Neural progenitor cell (in vitro differentiated cells): ENCODE measurements around the gene HS3ST5. TPM values are rescaled to one million over a fixed set of nuclear protein-coding genes. Genes with fewer than 3 reads are reported as not detected.

ENCODE experiments used
- DNase-seq: peaks from one replicate; pipeline ENCODE4 v3.0.0-alpha.2; 2016; ENCODE audit warnings: low spot score
- H2AFZ ChIP-seq: fragments of 200-600 bp; sonication (generic); replicated peaks from 2 replicates; pipeline ENCODE4 v1.6.1; 2016; ENCODE audit warnings: antibody characterized with exemption
- H3F3A ChIP-seq: fragments of 200-600 bp; sonication (generic); 2 replicates; pipeline ENCODE4 v1.6.1; 2016; ENCODE audit warnings: antibody characterized with exemption, low read depth
- H3K27ac ChIP-seq: fragments of 200-600 bp; sonication (generic); 2 replicates; pipeline ENCODE4 v1.5.1; 2016; ENCODE audit warnings: mild to moderate bottlenecking
- H3K27me3 ChIP-seq: fragments of 200-600 bp; sonication (generic); 2 replicates; pipeline ENCODE4 v1.6.1; 2016; ENCODE audit warnings: mild to moderate bottlenecking, moderate library complexity
- H3K36me3 ChIP-seq: fragments of 200-600 bp; sonication (generic); 2 replicates; pipeline ENCODE4 v1.5.1; 2016
- H3K4me1 ChIP-seq: fragments of 200-600 bp; sonication (generic); 2 replicates; pipeline ENCODE4 v1.6.1; 2016; ENCODE audit warnings: mixed run types
- H3K4me2 ChIP-seq: fragments of 200-600 bp; sonication (generic); 2 replicates; pipeline ENCODE4 v1.6.1; 2016
- H3K4me3 ChIP-seq: fragments of 200-600 bp; sonication (generic); 2 replicates; pipeline ENCODE4 v1.5.1; 2016
- H3K79me2 ChIP-seq: fragments of 200-600 bp; sonication (generic); 2 replicates; pipeline ENCODE4 v1.6.1; 2016; ENCODE audit warnings: low read depth
- H3K9ac ChIP-seq: fragments of 200-600 bp; sonication (generic); 2 replicates; pipeline ENCODE4 v1.6.1; 2016
- H3K9me3 ChIP-seq: fragments of 200-600 bp; sonication (generic); 2 replicates; pipeline ENCODE4 v1.5.1; 2016; ENCODE audit warnings: low read depth
- H4K20me1 ChIP-seq: fragments of 200-600 bp; sonication (generic); 2 replicates; pipeline ENCODE4 v1.6.1; 2016; ENCODE audit warnings: low read depth
- H3K27ac Mint-ChIP-seq: 3 replicates; pipeline ENCODE4 v1.8.0; 2021; ENCODE audit warnings: mixed read lengths
- H3K27me3 Mint-ChIP-seq: 2 replicates; pipeline ENCODE4 v1.8.0; 2022; ENCODE audit warnings: low read depth, mild to moderate bottlenecking, inconsistent platforms, moderate library complexity, mixed read lengths; ENCODE audit not compliant: insufficient read depth
- H3K36me3 Mint-ChIP-seq: 3 replicates; pipeline ENCODE4 v1.8.0; 2021; ENCODE audit warnings: mixed read lengths
- H3K4me1 Mint-ChIP-seq: 3 replicates; pipeline ENCODE4 v1.8.0; 2021; ENCODE audit warnings: mixed read lengths
- H3K4me3 Mint-ChIP-seq: 3 replicates; pipeline ENCODE4 v1.8.0; 2021; ENCODE audit warnings: mild to moderate bottlenecking, moderate library complexity, mixed read lengths
- H3K9me3 Mint-ChIP-seq: 3 replicates; pipeline ENCODE4 v1.8.0; 2020; ENCODE audit warnings: mixed read lengths
- CTCF ChIP-seq: fragments of 200-600 bp; sonication (generic); IDR thresholded peaks from 2 replicates; pipeline ENCODE4 v1.5.1; 2017; ENCODE audit warnings: antibody characterized with exemption, mild to moderate bottlenecking
- EZH2 ChIP-seq: fragments of 200-600 bp; sonication (generic); IDR thresholded peaks from 2 replicates; pipeline ENCODE4 v1.6.1; 2017; ENCODE audit warnings: antibody characterized with exemption, mild to moderate bottlenecking, moderate library complexity
- EZH2phosphoT487 ChIP-seq: fragments of 200-600 bp; sonication (generic); IDR thresholded peaks from 2 replicates; pipeline ENCODE4 v1.6.1; 2017; ENCODE audit warnings: antibody characterized with exemption
- total RNA-seq: library from RNA; depleted of rRNA; stranded (reverse); fragments of >200 nt; gene quantifications from 2 replicates; pipeline ENCODE4 v1.2.3, GENCODE V29; 2015; ENCODE audit warnings: low replicate concordance

Gene HS3ST5
- total RNA-seq, 1 donor from 2014 or later = 0.34 TPM

DNA sequence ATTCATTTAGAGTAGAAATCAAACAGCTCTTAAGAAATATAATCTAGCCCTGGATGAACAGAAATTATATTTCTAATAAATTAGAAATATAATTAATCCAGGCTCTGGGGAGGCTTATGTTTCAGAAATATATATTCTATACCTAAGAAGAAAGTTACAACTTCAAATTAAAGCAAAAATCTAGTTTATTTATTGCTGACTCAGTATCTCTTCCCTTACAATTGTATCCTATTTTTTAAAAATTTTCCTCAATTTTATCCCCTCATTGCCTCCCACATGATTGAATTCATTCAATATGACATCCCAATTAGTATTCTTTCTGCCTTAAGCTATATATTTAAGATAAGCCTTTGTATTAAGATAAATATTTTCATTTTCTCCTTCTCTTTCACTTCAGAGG, 71.4 kb downstream of the HS3ST5 start:
- no peaks in the 10 kb centered on the region for H3K36me3 ChIP-seq
- no peaks in the 10 kb centered on the region for H3K36me3 Mint-ChIP-seq
- H3K27ac Mint-ChIP-seq = no peak overlapping the region
- no peaks in the 10 kb centered on the region for H3K27me3 Mint-ChIP-seq
- H4K20me1 ChIP-seq = no peaks in the 10 kb centered on the region
- H3K4me1 ChIP-seq = no peaks in the 10 kb centered on the region
- H3K9me3 ChIP-seq = no peaks in the 10 kb centered on the region
- H3F3A ChIP-seq = no peaks in the 10 kb centered on the region
- H3K4me3 ChIP-seq = no peak overlapping the region
- no peak overlapping the region for H3K4me2 ChIP-seq
- no peak overlapping the region for H3K27ac ChIP-seq
- H2AFZ ChIP-seq = no peak overlapping the region
- H3K27me3 ChIP-seq = no peaks in the 10 kb centered on the region
- no peaks in the 10 kb centered on the region for H3K9me3 Mint-ChIP-seq
- DNase-seq = no peak
- TF ChIP-seq CTCF = no peak
- TF ChIP-seq EZH2phosphoT487 = no peak
- TF ChIP-seq EZH2 = no peak
- H3K4me1 Mint-ChIP-seq = no peaks in the 10 kb centered on the region
- no peaks in the 10 kb centered on the region for H3K79me2 ChIP-seq
- H3K4me3 Mint-ChIP-seq = no peak overlapping the region
- H3K9ac ChIP-seq = no peak overlapping the region

DNA sequence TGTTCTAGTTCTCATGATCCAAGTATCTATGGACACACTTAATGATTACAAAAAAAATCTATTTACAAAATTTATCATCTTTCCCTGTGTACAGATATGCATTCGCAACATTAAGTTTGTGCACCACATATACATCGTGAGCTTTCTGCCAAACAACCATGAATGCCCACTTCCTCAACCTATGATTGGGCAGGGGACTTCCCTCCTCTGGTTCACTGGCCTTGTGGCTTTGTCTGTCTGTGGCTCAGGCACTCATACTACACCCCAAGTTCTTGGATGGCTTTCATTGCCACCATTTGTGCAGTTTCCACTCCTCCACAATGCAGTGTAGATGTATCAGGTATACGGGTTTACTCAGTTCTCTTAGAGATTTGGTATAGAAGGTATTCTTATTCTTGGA, 74.9 kb downstream of the HS3ST5 start:
- Mint-ChIP-seq H3K4me1 (no peaks in the 10 kb centered on the region), H3K36me3 (no peaks in the 10 kb centered on the region), H3K4me3 (no peak overlapping the region), H3K9me3 (no peaks in the 10 kb centered on the region), H3K27ac (no peak overlapping the region), H3K27me3 (no peaks in the 10 kb centered on the region)
- H3K4me2 ChIP-seq = no peak overlapping the region
- H3F3A ChIP-seq = no peaks in the 10 kb centered on the region
- H3K27me3 ChIP-seq = no peaks in the 10 kb centered on the region
- H3K9me3 ChIP-seq = no peaks in the 10 kb centered on the region
- H4K20me1 ChIP-seq = no peaks in the 10 kb centered on the region
- no peak overlapping the region for H3K27ac ChIP-seq
- DNase-seq = no peak
- no peak overlapping the region for H3K4me3 ChIP-seq
- H3K4me1 ChIP-seq = no peaks in the 10 kb centered on the region
- no peak overlapping the region for H3K9ac ChIP-seq
- no peak for TF ChIP-seq CTCF
- TF ChIP-seq EZH2phosphoT487 = no peak
- TF ChIP-seq EZH2 = no peak
- no peak overlapping the region for H2AFZ ChIP-seq
- no peaks in the 10 kb centered on the region for H3K36me3 ChIP-seq
- no peaks in the 10 kb centered on the region for H3K79me2 ChIP-seq

- Histone ChIP-seq H3K4me3 (no peak overlapping the region), H3K79me2 (no peaks in the 10 kb centered on the region), H3K36me3 (no peaks in the 10 kb centered on the region), H3F3A (no peaks in the 10 kb centered on the region), H3K4me2 (no peak overlapping the region), H4K20me1 (no peaks in the 10 kb centered on the region), H3K4me1 (no peaks in the 10 kb centered on the region), H2AFZ (no peak overlapping the region), H3K9ac (no peak overlapping the region), H3K27ac (no peak overlapping the region), H3K27me3 (no peaks in the 10 kb centered on the region), H3K9me3 (no peaks in the 10 kb centered on the region)
- no peak for TF ChIP-seq CTCF
- TF ChIP-seq EZH2 = no peak
- no peak for TF ChIP-seq EZH2phosphoT487
- no peaks in the 10 kb centered on the region for H3K4me1 Mint-ChIP-seq
- no peak for DNase-seq
- no peak overlapping the region for H3K27ac Mint-ChIP-seq
- peaks cover 2% of the 10 kb centered on the region for H3K27me3 Mint-ChIP-seq
- H3K4me3 Mint-ChIP-seq = no peak overlapping the region
- H3K36me3 Mint-ChIP-seq = no peaks in the 10 kb centered on the region
- peaks cover 3% of the 10 kb centered on the region for H3K9me3 Mint-ChIP-seq
These were observed 82.0 kb downstream of the HS3ST5 start for GRCh38 chr6:114260810-114261209.
